Omental fat pad (tissue), 4 donors: ENCODE data around the gene WDR54. TPM values are rescaled to one million over a fixed set of nuclear protein-coding genes. Genes with fewer than 3 reads are reported as not detected.
A peak's percentile ranks its signal among the peaks of the same experiment; 100 is the strongest.

Experiments
- ATAC-seq: fragments of 150-250 bp; one replicate; pipeline ENCODE4 v1.9.1; 2016; ENCODE audit warnings: mild to moderate bottlenecking, moderate library complexity; ENCODE audit not compliant: low FRiP score
- DNase-seq: peaks from one replicate; pipeline ENCODE4 v3.0.0-alpha.2; 2019; ENCODE audit warnings: low spot score
- CTCF ChIP-seq, 3 donors: fragments of 450-650 bp; IDR thresholded peaks; one replicate each; pipeline ENCODE4 v1.5.1; 2016 to 2017; ENCODE audit warnings: antibody characterized with exemption in 3 of 3, mild to moderate bottlenecking in 3 of 3, moderate library complexity in 2 of 3
- total RNA-seq, 4 donors: library from RNA; depleted of rRNA; stranded (reverse); fragments of >200 nt; gene quantifications; one replicate each; pipeline ENCODE4 v1.1.0, GENCODE V29; 2016

WDR54 gene
- 10 to 100 TPM in 1 of 4 donors, 1 to 10 TPM in 3; 3.0 to 10.5 (median 6.1) TPM for total RNA-seq

- ATAC-seq (peak; percentile 87), DNase-seq (peak; percentile 56)
- no peak for TF ChIP-seq CTCF (IDR thresholded peaks at IDR 0.05)
These were observed at the start of gene WDR54, which contains the start of gene C2orf81 for GRCh38 chr2:74421221-74421870. TSS of gene WDR54 (plus strand) at chr2:74421730. CDS start at chr2:74422154, 424 bp downstream. TSS of gene C2orf81 (minus strand) at chr2:74421619. CDS start at chr2:74421560, 59 bp downstream.

GRCh38 chr2:74372674-74373073, 48.9 kb upstream of the WDR54 start:
- ATAC-seq, result no peak
- TF ChIP-seq CTCF (IDR thresholded peaks at IDR 0.05), result no peak
- no peak for DNase-seq

- ATAC-seq, result no peak
- no peak for TF ChIP-seq CTCF (IDR thresholded peaks at IDR 0.05)
- no peak for DNase-seq
These were observed 48.3 kb upstream of the WDR54 start for GRCh38 chr2:74373221-74373676.

- ATAC-seq (no peak), DNase-seq (no peak)
- no peak for TF ChIP-seq CTCF (IDR thresholded peaks at IDR 0.05)
These were observed 47.5 kb upstream of the WDR54 start for GRCh38 chr2:74373985-74374384.

- no peak for TF ChIP-seq CTCF (IDR thresholded peaks at IDR 0.05)
- DNase-seq (peak; percentile 32), ATAC-seq (peak; percentile 75)
These were observed 46.9 kb upstream of the WDR54 start for GRCh38 chr2:74374509-74375205.

GRCh38 chr2:74375838-74376237, 45.7 kb upstream of the WDR54 start:
- DNase-seq (no peak), ATAC-seq (no peak)
- TF ChIP-seq CTCF (IDR thresholded peaks at IDR 0.05), result no peak
